Gastrocnemius medialis (tissue), 4 donors: ENCODE data around the gene FAM174C.
"Not testable (repeated sequence)": the region's sequence is repeated elsewhere in the genome, so short reads cannot be mapped to it uniquely, and the experiment has no call there.

ENCODE experiments used
- CTCF ChIP-seq, 5 experiments: fragments of 450-650 bp in 3 of 5; fragments of 200-600 bp in 2 of 5; sonication (generic) in 2 of 5; IDR thresholded peaks in 4 of 5; conservative IDR thresholded peaks in 1 of 5; 1 replicate in 4 of 5; 2 replicates in 1 of 5; pipeline ENCODE4 v1.5.1; 2016 to 2019; ENCODE audit warnings: antibody characterized with exemption in 5 of 5, mild to moderate bottlenecking in 3 of 5, moderate library complexity in 3 of 5
- POLR2A ChIP-seq, 2 donors: fragments of 450-650 bp; IDR thresholded peaks; one replicate each; pipeline ENCODE4 v1.6.1; 2017; ENCODE audit warnings: antibody characterized with exemption in 2 of 2, mild to moderate bottlenecking in 2 of 2, moderate library complexity in 2 of 2

DNA sequence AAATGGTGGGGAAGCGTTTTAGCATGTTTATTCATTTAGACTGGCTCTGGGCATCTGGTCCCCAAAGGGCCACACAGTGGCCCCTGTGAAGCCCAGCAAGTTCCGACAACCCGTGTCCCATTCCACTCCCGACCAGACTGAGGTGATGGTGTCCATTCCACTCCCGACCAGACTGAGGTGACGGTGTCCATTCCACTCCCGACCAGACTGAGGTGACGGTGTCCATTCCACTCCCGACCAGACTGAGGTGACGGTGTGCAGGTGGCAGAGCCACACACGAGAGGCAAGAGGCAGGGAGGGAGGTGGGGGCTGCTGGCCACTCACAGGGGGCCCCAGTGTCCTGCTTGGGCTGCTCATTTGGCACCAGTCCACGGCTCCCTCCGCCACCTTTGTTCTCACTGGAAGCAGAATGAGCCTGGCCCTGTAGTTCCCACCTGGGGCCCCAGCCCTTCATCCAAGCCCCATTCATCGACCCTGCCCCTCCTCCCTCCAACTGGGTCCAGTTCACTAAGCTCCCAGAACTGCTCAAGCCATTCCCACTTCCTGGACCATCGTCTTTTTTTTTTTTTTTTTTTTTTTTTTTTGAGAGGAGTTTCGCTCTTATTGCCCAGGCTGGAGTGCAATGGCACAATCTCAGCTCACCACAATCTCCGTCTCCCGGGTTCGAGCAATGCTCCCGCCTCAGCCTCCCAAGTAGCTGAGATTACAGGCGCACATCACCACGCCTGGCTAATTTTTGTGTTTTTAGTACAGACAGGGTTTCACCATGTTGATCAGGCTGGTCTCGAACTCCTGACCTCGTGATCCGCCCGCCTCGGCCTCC, 28.9 kb upstream of the FAM174C start:
- not testable (repeated sequence) for TF ChIP-seq CTCF (IDR thresholded peaks at IDR 0.05 in 4 of 5, conservative IDR thresholded peaks at IDR 0.05 in 1 of 5); POLR2A (IDR thresholded peaks at IDR 0.05)
